Calu3 (cell line): ENCODE data around the gene PTPN6. TPM values are rescaled to one million over a fixed set of nuclear protein-coding genes. Genes with fewer than 3 reads are reported as not detected.

Source experiments
- BruUV-seq: library from RNA; stranded (reverse); fragments of 400-500 nt; replicated peaks from 2 replicates; lab custom pipeline; 2021; lab: Mats Ljungman, UMichigan
- CTCF ChIA-PET: fragments of 300-600 bp; sonication (Branson Sonifier 250); formaldehyde crosslinking; loops from one replicate; lab custom pipeline; 2022; ENCODE audit warnings: antibody characterized with exemption; lab: Charles Lee
- DNase-seq: peaks from one replicate; pipeline ENCODE4 v3.0.0; 2022
- H3K27ac Mint-ChIP-seq: one replicate; pipeline ENCODE4 v1.8.0; 2022; ENCODE audit warnings: mixed read lengths; ENCODE audit not compliant: unreplicated experiment
- H3K27me3 Mint-ChIP-seq: one replicate; pipeline ENCODE4 v1.8.0; 2022; ENCODE audit warnings: mixed read lengths; ENCODE audit not compliant: unreplicated experiment
- H3K36me3 Mint-ChIP-seq: one replicate; pipeline ENCODE4 v1.8.0; 2022; ENCODE audit warnings: mild to moderate bottlenecking, moderate library complexity, mixed read lengths; ENCODE audit not compliant: insufficient read depth, unreplicated experiment
- H3K4me1 Mint-ChIP-seq: one replicate; pipeline ENCODE4 v1.8.0; 2022; ENCODE audit warnings: mild to moderate bottlenecking, low read depth, mixed read lengths; ENCODE audit not compliant: unreplicated experiment
- H3K4me3 Mint-ChIP-seq: one replicate; pipeline ENCODE4 v1.8.0; 2022; ENCODE audit warnings: mild to moderate bottlenecking, low read depth, moderate library complexity, mixed read lengths; ENCODE audit not compliant: unreplicated experiment
- H3K9me3 Mint-ChIP-seq: one replicate; pipeline ENCODE4 v1.8.0; 2022; ENCODE audit warnings: low read depth, mixed read lengths; ENCODE audit not compliant: unreplicated experiment
- CTCF ChIP-seq: fragments of 200-600 bp; IDR thresholded peaks from one replicate; pipeline ENCODE4 v1.8.0; 2022; ENCODE audit warnings: antibody characterized with exemption; ENCODE audit not compliant: unreplicated experiment
- intact Hi-C: fragments of 100-400 bp; cut with micrococcal nuclease; formaldehyde crosslinking; loops from one replicate; pipeline ENCODE4 v1.10.0; 2022; ENCODE audit not compliant: unreplicated experiment
- total RNA-seq: library from RNA; stranded (reverse); gene quantifications from 2 replicates; pipeline ENCODE4 v1.2.3, GENCODE V29; 2022

Gene PTPN6
- total RNA-seq, 1 experiment from 2014 or later: 46.3 TPM

GRCh38 chr12:6978611-6979011 lies 27.5 kb downstream of the PTPN6 start:
- CTCF ChIA-PET: no interaction called here
- H3K4me3 Mint-ChIP-seq: no peak overlapping the region

GRCh38 chr12:6979021-6979420 lies 27.9 kb downstream of the PTPN6 start:
- no peak overlapping the region for H3K27ac Mint-ChIP-seq
- CTCF ChIA-PET: no interaction called here
- no peaks in the 10 kb centered on the region for H3K27me3 Mint-ChIP-seq
- no peaks in the 10 kb centered on the region for H3K9me3 Mint-ChIP-seq
- H3K4me3 Mint-ChIP-seq: no peak overlapping the region
- intact Hi-C loops: no loop called here
- no peaks in the 10 kb centered on the region for H3K4me1 Mint-ChIP-seq
- no peak for DNase-seq
- no TSS peak for BruUV-seq
- TF ChIP-seq CTCF: no peak
- H3K36me3 Mint-ChIP-seq: peaks cover 52% of the 10 kb centered on the region

More at GRCh38 chr12:6978611-6979011, 27.5 kb downstream of the PTPN6 start:
- intact Hi-C loops: no loop called here
- Mint-ChIP-seq H3K9me3 (no peaks in the 10 kb centered on the region), H3K36me3 (peaks cover 56% of the 10 kb centered on the region), H3K27me3 (no peaks in the 10 kb centered on the region), H3K27ac (no peak overlapping the region), H3K4me1 (no peaks in the 10 kb centered on the region)
- DNase-seq: no peak
- no peak for TF ChIP-seq CTCF
- BruUV-seq: no TSS peak

GRCh38 chr12:6979453-6979852 lies 28.3 kb downstream of the PTPN6 start:
- CTCF ChIA-PET: no interaction called here
- H3K9me3 Mint-ChIP-seq: no peaks in the 10 kb centered on the region
- no peak overlapping the region for H3K27ac Mint-ChIP-seq
- H3K36me3 Mint-ChIP-seq: peaks cover 50% of the 10 kb centered on the region
- DNase-seq: no peak
- no TSS peak for BruUV-seq
- no peaks in the 10 kb centered on the region for H3K27me3 Mint-ChIP-seq
- no peaks in the 10 kb centered on the region for H3K4me1 Mint-ChIP-seq
- H3K4me3 Mint-ChIP-seq: no peak overlapping the region
- no peak for TF ChIP-seq CTCF
- intact Hi-C loops: no loop called here

- Mint-ChIP-seq H3K27ac (no peak overlapping the region), H3K36me3 (peaks cover 50% of the 10 kb centered on the region), H3K9me3 (no peaks in the 10 kb centered on the region), H3K4me3 (no peak overlapping the region), H3K4me1 (no peaks in the 10 kb centered on the region), H3K27me3 (no peaks in the 10 kb centered on the region)
- intact Hi-C loops: no loop called here
- BruUV-seq: no TSS peak
- TF ChIP-seq CTCF: no peak
- CTCF ChIA-PET: interaction anchor here (0.7 kb wide), 1 partner anchor 100 kb away, joined by 5 read pairs; no protein-coding TSS in a partner anchor
- DNase-seq: no peak
These were observed 28.9 kb downstream of the PTPN6 start for GRCh38 chr12:6980075-6980474.
